ENCODE measurements around the gene HELT. TPM values are rescaled to one million over a fixed set of nuclear protein-coding genes. Genes with fewer than 3 reads are reported as not detected.
A peak's percentile ranks its signal among the peaks of the same experiment; 100 is the strongest.
"Not testable (repeated sequence)": the region's sequence is repeated elsewhere in the genome, so short reads cannot be mapped to it uniquely, and the experiment has no call there.

The HELT gene
- total RNA-seq, 1 donor from 2014 or later, result not detected

DNA sequence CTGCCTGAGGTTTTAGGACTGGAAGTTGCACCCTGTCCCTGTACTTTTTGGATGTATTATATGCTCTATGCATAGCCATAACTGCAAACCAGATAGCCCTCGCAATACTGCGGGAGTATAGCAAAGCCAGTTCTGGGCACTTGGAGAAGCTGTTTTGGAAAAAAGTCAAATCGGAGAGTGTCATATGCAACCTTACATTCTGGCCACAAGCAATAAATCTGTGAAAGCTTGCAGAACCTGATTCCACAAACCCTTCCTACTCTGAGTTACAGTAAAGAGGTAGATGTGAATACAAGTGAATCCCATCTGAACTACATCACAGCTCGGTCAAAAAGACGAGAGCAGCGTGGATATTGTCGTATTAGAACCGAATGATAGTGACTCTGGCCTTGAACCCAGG is 10.3 kb downstream of the HELT start:
- DNase-seq (ENCODE audit: low spot score), result no peak
- ATAC-seq, result no peak
- intact Hi-C loops (cut with DNase I), result no loop called here

DNA sequence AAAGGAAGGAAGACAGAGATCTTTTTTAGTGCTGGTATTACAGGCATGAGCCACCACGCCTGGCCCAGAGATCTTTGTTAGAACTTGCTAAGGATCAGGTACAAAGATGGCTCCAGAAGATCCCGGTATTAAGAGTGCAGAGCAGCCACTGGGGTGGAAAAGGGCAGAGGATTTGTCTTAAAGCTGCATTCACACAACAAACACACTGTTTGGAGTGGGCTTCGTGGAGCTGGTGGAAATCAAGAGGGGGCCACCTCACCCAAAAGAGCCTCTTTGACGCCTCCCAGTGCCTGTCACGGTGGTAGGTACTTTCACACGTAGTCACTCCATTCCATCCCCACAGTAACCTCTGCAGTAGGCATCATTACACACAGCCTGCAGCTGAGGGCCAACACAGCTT is 13.3 kb downstream of the HELT start:
- DNase-seq (ENCODE audit: low spot score) (no peak), ATAC-seq (no peak)
- intact Hi-C loops (cut with DNase I), result no loop called here

DNA sequence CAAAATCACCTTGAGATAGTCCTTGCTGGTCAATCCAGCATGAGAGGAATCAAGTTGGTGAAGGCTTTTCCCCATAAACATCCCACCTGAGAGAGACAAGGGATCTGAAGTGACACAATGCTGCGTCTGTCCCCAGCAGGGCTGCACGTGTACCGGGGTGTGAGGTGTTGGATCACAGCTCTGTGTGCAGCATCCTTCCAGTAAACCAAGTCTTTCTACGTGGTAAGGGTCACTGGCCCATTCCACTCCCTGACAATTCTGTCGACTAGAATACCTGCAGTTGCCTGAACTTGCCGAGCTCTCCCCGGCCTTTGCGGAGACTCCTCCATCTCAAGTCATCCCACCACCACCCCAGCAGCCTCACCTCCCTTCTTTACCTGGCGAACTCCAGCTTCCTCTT is 14.8 kb downstream of the HELT start:
- intact Hi-C loops (cut with DNase I), result no loop called here
- ATAC-seq, result no peak
- DNase-seq (ENCODE audit: low spot score), result no peak

GRCh38 chr4:185033950-185034349 is 15.7 kb downstream of the HELT start:
- ATAC-seq, result no peak
- no peak for DNase-seq (ENCODE audit: low spot score)
- intact Hi-C loops (cut with DNase I), result no loop called here

DNA sequence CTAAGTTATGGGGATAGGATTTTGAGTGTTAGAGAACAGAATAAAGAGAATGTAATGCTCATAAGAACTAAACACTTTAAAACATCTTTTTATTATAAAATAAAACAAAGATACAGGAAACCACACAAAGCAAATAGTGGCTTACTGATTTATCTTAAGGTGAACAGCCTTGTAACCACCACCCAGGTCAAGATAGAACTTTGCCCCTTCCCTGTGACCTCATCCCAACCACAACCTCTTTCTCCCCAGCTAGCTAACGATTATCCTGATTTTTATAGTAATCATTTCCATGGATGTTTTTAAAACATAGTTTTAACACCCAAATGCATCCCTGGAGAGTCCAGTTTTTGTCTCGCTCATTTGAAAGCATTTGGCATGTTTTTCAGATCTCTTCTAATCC is 17.0 kb downstream of the HELT start:
- ATAC-seq (no peak), DNase-seq (ENCODE audit: low spot score) (no peak)
- intact Hi-C loops (cut with DNase I), result no loop called here

DNA sequence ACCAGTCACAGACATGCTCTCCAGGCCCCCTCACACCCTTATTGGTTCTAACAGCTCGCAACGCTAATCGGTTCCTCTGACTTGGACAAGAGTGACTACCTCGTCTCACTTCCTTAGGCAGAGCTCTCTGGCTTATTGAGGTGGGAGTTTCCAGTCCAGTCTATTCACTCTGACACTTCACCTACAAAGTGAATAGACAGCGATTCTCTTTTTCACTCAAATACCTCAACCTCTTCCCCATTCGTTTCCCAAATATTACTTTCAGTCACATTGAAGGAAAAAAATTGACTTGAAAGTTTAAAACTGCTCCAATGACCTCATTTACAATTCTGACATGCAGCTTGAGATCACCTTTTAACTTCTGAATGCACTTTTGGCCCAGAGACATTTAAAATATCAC is 17.7 kb downstream of the HELT start:
- intact Hi-C loops (cut with DNase I), result no loop called here
- no peak for DNase-seq (ENCODE audit: low spot score)
- no peak for ATAC-seq

DNA sequence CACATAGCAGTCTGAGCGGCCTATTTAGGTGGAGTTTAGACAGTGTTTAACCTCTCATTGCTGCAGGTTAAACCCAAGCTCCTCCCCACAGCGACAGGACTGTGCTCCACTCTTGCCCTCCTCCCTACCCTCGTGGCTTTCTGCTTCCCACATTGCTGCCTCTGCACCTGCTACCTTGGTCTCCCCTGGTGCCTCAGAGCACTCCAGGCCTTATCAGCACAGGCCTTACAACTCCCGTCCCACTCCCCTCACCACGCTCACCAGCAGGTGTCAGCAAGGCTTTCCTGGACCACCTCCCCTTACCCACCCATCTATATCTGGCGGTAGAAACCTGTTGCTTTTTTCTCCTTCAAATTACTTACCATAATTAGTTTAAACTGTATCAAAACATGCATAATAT is 18.6 kb downstream of the HELT start:
- intact Hi-C loops (cut with DNase I), result no loop called here
- ATAC-seq (no peak), DNase-seq (ENCODE audit: low spot score) (no peak)

GRCh38 chr4:185039508-185040273 is 21.4 kb downstream of the HELT start:
- DNase-seq (ENCODE audit: low spot score), result no peak
- intact Hi-C loops (cut with DNase I), result no loop called here
- ATAC-seq, result peak; percentile 66

GRCh38 chr4:185040523-185040922 is 22.2 kb downstream of the HELT start:
- no peak for ATAC-seq
- no peak for DNase-seq (ENCODE audit: low spot score)
- intact Hi-C loops (cut with DNase I), result no loop called here

DNA sequence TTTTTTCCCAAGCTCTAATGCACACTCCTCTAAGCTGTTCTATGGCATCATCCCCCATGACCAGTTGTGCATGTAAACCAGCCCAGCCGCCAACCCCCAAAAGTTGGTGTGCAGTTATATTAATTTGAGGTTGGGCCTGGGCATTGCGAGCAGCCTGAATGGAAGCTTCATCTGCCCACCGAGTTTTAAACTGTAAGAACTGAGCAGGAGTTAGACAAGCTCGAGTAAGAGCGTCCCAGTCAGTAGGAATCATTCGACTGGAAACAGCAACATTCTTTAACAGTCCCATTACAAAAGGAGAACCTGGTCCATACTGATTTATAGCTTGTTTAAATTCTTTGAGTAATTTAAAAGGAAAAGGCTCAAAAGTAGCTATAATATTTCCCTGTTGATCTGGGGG is 32.0 kb downstream of the HELT start:
- ATAC-seq; intact Hi-C loops (cut with DNase I); DNase-seq (ENCODE audit: low spot score): not testable (repeated sequence)

DNA sequence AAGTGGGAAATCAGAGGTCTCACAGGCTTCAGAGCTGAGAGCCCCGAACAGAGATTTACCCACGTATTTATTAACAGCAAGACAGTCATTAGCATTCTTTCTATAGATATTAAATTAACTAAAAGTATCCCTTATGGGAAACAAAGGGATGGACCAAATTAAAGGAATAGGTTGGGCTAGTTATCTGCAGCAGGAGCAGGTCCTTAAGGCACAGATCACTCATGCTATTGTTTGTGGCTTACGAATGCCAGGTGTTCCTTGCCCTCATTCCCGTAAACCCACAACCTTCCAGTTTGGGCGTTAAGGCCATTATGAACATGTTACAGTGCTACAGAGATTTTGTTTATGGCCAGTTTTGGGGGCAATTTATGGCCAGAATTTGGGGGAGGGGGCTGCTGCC is 33.0 kb downstream of the HELT start:
- ATAC-seq; intact Hi-C loops (cut with DNase I); DNase-seq (ENCODE audit: low spot score): not testable (repeated sequence)

- intact Hi-C loops (cut with DNase I), result no loop called here
- no peak for ATAC-seq
- no peak for DNase-seq (ENCODE audit: low spot score)
Observed at GRCh38 chr4:185053746-185054145, 35.5 kb downstream of the HELT start.

- intact Hi-C loops (cut with DNase I), result no loop called here
- no peak for ATAC-seq
- no peak for DNase-seq (ENCODE audit: low spot score)
Observed at GRCh38 chr4:185054272-185054671, 36.0 kb downstream of the HELT start.

DNA sequence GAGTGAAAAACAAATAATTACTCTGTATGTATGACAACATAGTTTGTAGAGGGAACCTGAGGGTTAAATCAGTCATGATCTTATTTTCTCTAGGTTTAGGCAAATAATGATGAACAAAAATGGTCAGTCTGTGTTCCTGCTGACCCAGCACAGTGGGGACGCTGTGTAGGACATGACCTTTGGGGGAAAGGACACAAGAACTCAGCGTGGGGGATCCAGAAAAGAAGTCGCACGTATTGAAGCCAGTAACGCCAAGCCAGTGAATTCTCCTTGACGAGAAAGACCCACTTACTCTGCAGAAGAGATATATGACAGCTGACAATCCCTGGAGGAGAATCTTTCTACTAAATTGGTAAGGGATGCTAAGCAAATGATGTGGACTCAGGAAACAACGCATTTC is 36.6 kb downstream of the HELT start:
- intact Hi-C loops (cut with DNase I), result no loop called here
- DNase-seq (ENCODE audit: low spot score), result no peak
- ATAC-seq, result no peak

DNA sequence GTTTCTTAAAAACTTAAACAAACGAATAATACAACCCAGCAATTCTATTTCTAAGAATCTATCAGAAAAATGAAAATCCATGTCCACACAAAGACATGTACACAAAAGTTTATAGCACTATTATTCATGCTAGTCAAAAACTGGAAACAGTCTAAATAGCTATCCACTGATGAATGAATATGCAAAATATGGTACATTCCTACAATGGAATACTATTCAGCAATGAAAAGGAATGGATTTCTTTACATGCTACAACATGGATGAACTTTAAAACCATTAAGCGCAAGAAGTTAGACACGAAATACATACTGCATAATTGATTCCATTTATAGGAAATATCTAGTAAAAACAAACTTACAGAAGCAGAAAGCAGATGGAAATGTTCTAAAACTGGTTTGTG is 43.3 kb downstream of the HELT start:
- ATAC-seq (no peak), DNase-seq (ENCODE audit: low spot score) (no peak)
- intact Hi-C loops (cut with DNase I), result no loop called here

DNA sequence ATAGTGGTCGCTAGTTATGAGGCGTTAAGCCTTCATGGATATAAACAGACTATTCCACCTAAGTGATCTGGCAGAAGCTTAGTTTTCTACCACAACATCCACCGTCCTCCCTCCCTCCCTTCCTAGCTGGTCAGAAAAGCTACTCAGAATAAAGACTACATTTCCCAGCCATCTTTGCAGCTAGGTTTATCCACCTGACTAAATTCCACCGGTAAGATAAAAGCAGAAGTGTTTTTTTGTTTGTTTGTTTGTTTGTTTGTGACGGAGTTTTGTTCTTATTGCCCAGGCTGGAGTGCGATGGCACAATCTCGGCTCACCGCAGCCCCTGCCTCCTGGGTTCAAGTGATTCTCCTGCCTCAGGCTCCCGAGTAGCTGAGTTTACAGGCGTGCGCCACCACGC is 44.3 kb downstream of the HELT start:
- intact Hi-C loops (cut with DNase I), result no loop called here
- DNase-seq (ENCODE audit: low spot score) (no peak), ATAC-seq (no peak)

GRCh38 chr4:185066179-185066578 is 47.9 kb downstream of the HELT start:
- DNase-seq (ENCODE audit: low spot score), result no peak
- intact Hi-C loops (cut with DNase I), result no loop called here
- no peak for ATAC-seq

DNA sequence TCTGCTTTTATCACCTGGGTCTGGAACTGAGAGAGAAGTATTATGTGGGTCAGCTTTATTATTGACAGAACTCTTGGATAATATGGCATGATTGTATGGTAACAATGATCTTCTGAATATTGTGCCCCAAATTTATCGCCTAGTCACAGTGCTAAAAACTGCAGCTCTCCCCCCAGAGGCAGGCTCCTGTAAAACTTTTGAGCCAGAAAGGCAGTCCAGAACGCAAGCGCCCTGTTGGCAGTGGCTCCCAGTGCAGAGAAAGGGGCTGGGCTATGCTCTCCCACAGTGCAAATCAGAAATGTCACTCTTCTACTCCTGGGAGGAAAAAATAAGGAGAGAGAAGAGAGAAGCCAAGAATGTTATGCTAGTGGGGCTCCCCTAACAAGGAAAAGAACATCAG is 50.5 kb downstream of the HELT start:
- intact Hi-C loops (cut with DNase I), result no loop called here
- ATAC-seq, result no peak

More for the DNA sequence above, 50.5 kb downstream of the HELT start:
- no peak for DNase-seq (ENCODE audit: low spot score)

All from sciatic nerve (tissue), 2 donors.